Esophagus muscularis mucosa (tissue), 4 donors: Measurements from ENCODE around the gene ZNF615. TPM values are rescaled to one million over a fixed set of nuclear protein-coding genes. Genes with fewer than 3 reads are reported as not detected.

Experiments
- DNase-seq: peaks from one replicate; pipeline ENCODE4 v3.0.0-alpha.2; 2017; ENCODE audit errors: extremely low spot score
- H3K27ac ChIP-seq, 4 donors: fragments of 200-600 bp; sonication (generic); replicated peaks in 1 of 4; 1 replicate in 3 of 4; 2 replicates in 1 of 4; pipeline ENCODE4 v1.5.1; 2016 to 2019; ENCODE audit warnings: mild to moderate bottlenecking in 1 of 4
- H3K27me3 ChIP-seq, 4 donors: fragments of 200-600 bp; sonication (generic); one replicate each; pipeline versions ENCODE4 v1.5.1 to v1.6.0; 2016 to 2019
- H3K36me3 ChIP-seq, 4 donors: fragments of 200-600 bp; sonication (generic); one replicate each; pipeline ENCODE4 v1.5.1; 2016 to 2019
- H3K4me1 ChIP-seq, 4 donors: fragments of 200-600 bp; sonication (generic); one replicate each; pipeline ENCODE4 v1.5.1; 2016 to 2019
- H3K4me3 ChIP-seq, 4 donors: fragments of 200-600 bp; sonication (generic); 1 replicate in 2 of 4; 2 replicates in 2 of 4; pipeline ENCODE4 v1.5.1; 2016 to 2019; ENCODE audit warnings: mild to moderate bottlenecking in 4 of 4, moderate library complexity in 1 of 4
- H3K9me3 ChIP-seq, 4 donors: fragments of 200-600 bp; sonication (generic); 1 replicate in 3 of 4; 2 replicates in 1 of 4; pipeline ENCODE4 v1.5.1; 2016 to 2019
- CTCF ChIP-seq, 3 experiments: fragments of 200-600 bp in 2 of 3; fragments of 450-650 bp in 1 of 3; sonication (generic) in 2 of 3; IDR thresholded peaks; one replicate each; pipeline ENCODE4 v1.5.1; 2017 to 2019; ENCODE audit warnings: antibody characterized with exemption in 3 of 3, mild to moderate bottlenecking in 2 of 3, moderate library complexity in 1 of 3
- EP300 ChIP-seq: sonication (generic); formaldehyde crosslinking; IDR thresholded peaks from one replicate; pipeline ENCODE4 v1.6.1; 2017; ENCODE audit warnings: antibody characterized with exemption
- POLR2A ChIP-seq: fragments of 450-650 bp; IDR thresholded peaks from one replicate; pipeline ENCODE4 v1.6.1; 2017; ENCODE audit warnings: antibody characterized with exemption, moderate library complexity, mild to moderate bottlenecking, low read depth
- POLR2AphosphoS5 ChIP-seq, 2 donors: sonication (generic); formaldehyde crosslinking; IDR thresholded peaks; one replicate each; pipeline ENCODE4 v1.6.1; 2017; ENCODE audit warnings: antibody characterized with exemption in 2 of 2
- WGBS: methylation state at CpG from one replicate; pipeline ENCODE4 v1.1.5; 2018; 5-methylcytosine and 5-hydroxymethylcytosine counted together
- intact Hi-C: fragments of 100-400 bp; cut with DNase I; formaldehyde crosslinking; loops from one replicate; pipeline ENCODE4 v1.15.1; 2023
- total RNA-seq, 4 donors: library from RNA; depleted of rRNA; stranded (reverse); fragments of >200 nt; gene quantifications; one replicate each; pipeline versions ENCODE4 v1.1.0 to v1.2.1, GENCODE V29; 2016

Gene ZNF615
- total RNA-seq, 4 donors from 2014 or later: 13.4 to 17.6 (median 15.2) TPM

DNA sequence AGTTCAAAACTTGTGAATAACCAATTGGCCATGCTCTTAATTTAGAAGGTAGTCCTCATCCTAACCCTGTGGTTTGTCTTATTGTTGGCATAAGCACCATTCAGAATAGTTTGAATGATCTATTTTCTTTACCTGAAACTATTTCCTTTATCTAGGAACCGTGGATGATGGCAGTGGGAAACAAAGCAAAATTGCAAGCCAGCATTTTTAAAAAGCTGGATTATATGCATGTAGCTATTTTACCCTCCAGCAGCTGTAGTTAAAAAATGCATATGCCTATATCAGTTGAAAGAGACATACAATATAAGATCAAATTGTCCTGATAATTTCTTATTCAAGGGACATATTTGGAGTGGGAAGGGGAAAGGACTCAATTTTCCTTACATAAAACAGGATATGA, 61.4 kb downstream of the ZNF615 start:
- Histone ChIP-seq H3K36me3 (peaks cover 34 to 44% (median 42%) of the 10 kb centered on the region in 4 donors), H3K27me3 (no peaks in the 10 kb centered on the region), H3K9me3 (peaks cover 24 to 94% (median 87%) of the 10 kb centered on the region in 4 donors), H3K27ac (no peak overlapping the region), H3K4me1 (no peaks in the 10 kb centered on the region), H3K4me3 (no peak overlapping the region)
- 95% methylated on average over 1 of the region's 1 CpG for WGBS
- TF ChIP-seq POLR2A (no peak), CTCF (IDR thresholded peaks at IDR 0.05) (no peak), POLR2AphosphoS5 (IDR thresholded peaks at IDR 0.05) (no peak), EP300 (no peak)
- no peak for DNase-seq
- intact Hi-C loops: no loop called here

- DNase-seq: no peak
- WGBS: 95% methylated on average over 7 of the region's 7 CpGs
- no peaks in the 10 kb centered on the region for H3K27me3 ChIP-seq
- no peak overlapping the region for H3K27ac ChIP-seq
- no peaks in the 10 kb centered on the region for H3K4me1 ChIP-seq
- H3K36me3 ChIP-seq: peaks cover 50 to 61% (median 58%) of the 10 kb centered on the region in 4 donors
- intact Hi-C loops: no loop called here
- TF ChIP-seq CTCF (IDR thresholded peaks at IDR 0.05) (no peak), POLR2AphosphoS5 (IDR thresholded peaks at IDR 0.05) (no peak), EP300 (no peak), POLR2A (no peak)
- H3K9me3 ChIP-seq: peaks cover 24 to 100% (median 97%) of the 10 kb centered on the region in 4 donors
- H3K4me3 ChIP-seq: no peak overlapping the region
These were observed 63.0 kb downstream of the ZNF615 start for GRCh38 chr19:51944798-51945552.

Other genes starting within 250 kb of the ZNF615 start
- 1 to 10 TPM in 2 of 4 donors, under 1 TPM in 1, not detected in 1; 0.29 to 9.1 (median 1.5) TPM for gene FPR2, start 247.0 kb downstream of the ZNF615 start, total RNA-seq
- 1 to 10 TPM; 4.0 to 9.9 (median 6.8) TPM for gene FPR3, start 213.1 kb downstream of the ZNF615 start, total RNA-seq
- gene ZNF577, start 120.3 kb downstream of the ZNF615 start, total RNA-seq: 10 to 100 TPM in 3 of 4 donors, 1 to 10 TPM in 1; 8.4 to 29.1 (median 11.5) TPM
- gene ZNF649, start 103.2 kb downstream of the ZNF615 start, total RNA-seq: 10 to 100 TPM in 3 of 4 donors, 1 to 10 TPM in 1; 9.1 to 15.0 (median 13.6) TPM
- gene ZNF613, start 80.7 kb downstream of the ZNF615 start, total RNA-seq: 1 to 10 TPM; 4.2 to 8.3 (median 5.5) TPM
- 10 to 100 TPM in 3 of 4 donors, 1 to 10 TPM in 1; 9.2 to 14.6 (median 12.7) TPM for gene ZNF350, start 21.4 kb downstream of the ZNF615 start, total RNA-seq
- 10 to 100 TPM in 1 of 4 donors, 1 to 10 TPM in 3; 5.8 to 10.3 (median 7.7) TPM for gene ZNF614, start 20.2 kb upstream of the ZNF615 start, total RNA-seq
- gene ZNF432, start 40.6 kb upstream of the ZNF615 start, total RNA-seq: 10 to 100 TPM in 1 of 4 donors, 1 to 10 TPM in 3; 8.6 to 10.1 (median 9.2) TPM
- 10 to 100 TPM; 11.3 to 13.7 (median 12.5) TPM for gene ZNF841, start 87.6 kb upstream of the ZNF615 start, total RNA-seq
- gene ZNF616, start 131.7 kb upstream of the ZNF615 start, total RNA-seq: 1 to 10 TPM; 3.0 to 6.6 (median 4.3) TPM
- gene ZNF836, start 163.4 kb upstream of the ZNF615 start, total RNA-seq: 10 to 100 TPM in 2 of 4 donors, 1 to 10 TPM in 2; 5.8 to 13.1 (median 9.1) TPM
- 100 to 1,000 TPM; 192 to 304 (median 221) TPM for gene PPP2R1A, start 181.8 kb upstream of the ZNF615 start, total RNA-seq